Measurements from ENCODE around the gene TSPAN13.

TSPAN13 gene

GRCh38 chr7:16744518-16745250 is 8.9 kb upstream of the TSPAN13 start:
- TF ChIP-seq, protein P1, sequence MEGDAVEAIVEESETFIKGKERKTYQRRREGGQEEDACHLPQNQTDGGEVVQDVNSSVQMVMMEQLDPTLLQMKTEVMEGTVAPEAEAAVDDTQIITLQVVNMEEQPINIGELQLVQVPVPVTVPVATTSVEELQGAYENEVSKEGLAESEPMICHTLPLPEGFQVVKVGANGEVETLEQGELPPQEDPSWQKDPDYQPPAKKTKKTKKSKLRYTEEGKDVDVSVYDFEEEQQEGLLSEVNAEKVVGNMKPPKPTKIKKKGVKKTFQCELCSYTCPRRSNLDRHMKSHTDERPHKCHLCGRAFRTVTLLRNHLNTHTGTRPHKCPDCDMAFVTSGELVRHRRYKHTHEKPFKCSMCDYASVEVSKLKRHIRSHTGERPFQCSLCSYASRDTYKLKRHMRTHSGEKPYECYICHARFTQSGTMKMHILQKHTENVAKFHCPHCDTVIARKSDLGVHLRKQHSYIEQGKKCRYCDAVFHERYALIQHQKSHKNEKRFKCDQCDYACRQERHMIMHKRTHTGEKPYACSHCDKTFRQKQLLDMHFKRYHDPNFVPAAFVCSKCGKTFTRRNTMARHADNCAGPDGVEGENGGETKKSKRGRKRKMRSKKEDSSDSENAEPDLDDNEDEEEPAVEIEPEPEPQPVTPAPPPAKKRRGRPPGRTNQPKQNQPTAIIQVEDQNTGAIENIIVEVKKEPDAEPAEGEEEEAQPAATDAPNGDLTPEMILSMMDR (IDR thresholded peaks at IDR 0.05; ENCODE audit: low read length, missing control alignments), result no peak
- no peak overlapping the region for H3K4me3 ChIP-seq (replicated peaks; ENCODE audit: low read depth, low read length)
- no peak for DNase-seq (ENCODE audit: low read depth)

- no peak for DNase-seq (ENCODE audit: low read depth)
- TF ChIP-seq, protein P1 (IDR thresholded peaks at IDR 0.05; ENCODE audit: low read length, missing control alignments), result no peak
Observed at GRCh38 chr7:16745645-16746044, 7.9 kb upstream of the TSPAN13 start.

GRCh38 chr7:16747102-16747501 is 6.5 kb upstream of the TSPAN13 start:
- no peak overlapping the region for H3K4me3 ChIP-seq (replicated peaks; ENCODE audit: low read depth, low read length)
- TF ChIP-seq, protein P1 (IDR thresholded peaks at IDR 0.05; ENCODE audit: low read length, missing control alignments), result no peak
- DNase-seq (ENCODE audit: low read depth), result peak; percentile 56

More at GRCh38 chr7:16745645-16746044, 7.9 kb upstream of the TSPAN13 start:
- no peak overlapping the region for H3K4me3 ChIP-seq (replicated peaks; ENCODE audit: low read depth, low read length)

- TF ChIP-seq, protein P1 (IDR thresholded peaks at IDR 0.05; ENCODE audit: low read length, missing control alignments), result no peak
- peak overlapping the region; percentile 82 for H3K4me3 ChIP-seq (replicated peaks; ENCODE audit: low read depth, low read length)
- DNase-seq (ENCODE audit: low read depth), result peak; percentile 39
Observed at GRCh38 chr7:16753932-16754855, 639 bp downstream of the TSPAN13 start.

- DNase-seq (ENCODE audit: low read depth), result no peak
- H3K4me3 ChIP-seq (replicated peaks; ENCODE audit: low read depth, low read length), result peak overlapping the region; percentile 82
- TF ChIP-seq, protein P1 (IDR thresholded peaks at IDR 0.05; ENCODE audit: low read length, missing control alignments), result no peak
Observed at GRCh38 chr7:16754856-16755317, 1.3 kb downstream of the TSPAN13 start.

GRCh38 chr7:16755397-16755796 is 1.8 kb downstream of the TSPAN13 start:
- peak overlapping the region; percentile 82 for H3K4me3 ChIP-seq (replicated peaks; ENCODE audit: low read depth, low read length)
- no peak for DNase-seq (ENCODE audit: low read depth)
- TF ChIP-seq, protein P1 (IDR thresholded peaks at IDR 0.05; ENCODE audit: low read length, missing control alignments), result no peak
